ENCODE data around the gene ASPHD1. TPM values are rescaled to one million over a fixed set of nuclear protein-coding genes. Genes with fewer than 3 reads are reported as not detected.
A peak's percentile ranks its signal among the peaks of the same experiment; 100 is the strongest.

ASPHD1 gene
- total RNA-seq, 4 donors from 2014 or later: 0.40 to 1.2 (median 1.1) TPM; not detected in 1

- intact Hi-C loops (cut with DNase I; ENCODE audit: low total_unique reads): no loop called here
Observed at GRCh38 chr16:29862383-29862883, 37.9 kb upstream of the ASPHD1 start.

GRCh38 chr16:29862884-29863668, 37.2 kb upstream of the ASPHD1 start, which contains the start of gene CDIPT:
TSS of gene CDIPT (minus strand) at chr16:29863226. CDS start at chr16:29862857, 369 bp downstream.
- Histone ChIP-seq H3K4me1 (peaks cover 10 to 24% (median 18%) of the 10 kb centered on the region in 4 donors), H3K27ac (peak within 1 kb of the TSS; percentile 89 to 96 (median 94)), H3K4me3 (peak within 1 kb of the TSS; percentile 90 to 95 (median 91)), H3K36me3 (peaks cover 0 to 24% (median 10%) of the 10 kb centered on the region in 4 donors), H3K9me3 (no peaks in the 10 kb centered on the region), H3K27me3 (no peaks in the 10 kb centered on the region)
- in situ Hi-C loops (cut with MboI; ENCODE audit: low pct_ligation_motif_present in 1 of 4, low pct_unique_long_range_greater_than_20kb in 1 of 4, low sequenced_read_pairs in 3 of 4): loop anchor here in 2 of 4 donors (25.0 kb wide), 1 partner anchor 149 kb away; the partner anchor contains the start of genes C16orf92 (in 2 of the 2) and DOC2A (in 2 of the 2)
- 0 to 2% methylated on average over 8 to 57 of the region's 57 CpGs for WGBS, 2 donors (ENCODE audit: low coverage in 1 of 2)
- intact Hi-C loops (cut with DNase I; ENCODE audit: low total_unique reads): no loop called here
- peak; percentile 95 for DNase-seq
- TF ChIP-seq EP300 (IDR thresholded peaks at IDR 0.05; ENCODE audit: low read depth): no peak
- peak; percentile 52 for TF ChIP-seq POLR2A (IDR thresholded peaks at IDR 0.05)
- peak; percentile 42 to 92 (median 47) for TF ChIP-seq CTCF (IDR thresholded peaks at IDR 0.05)
- TF ChIP-seq POLR2AphosphoS5 (IDR thresholded peaks at IDR 0.05): peak; percentile 11 to 82 (median 53)

More at GRCh38 chr16:29862383-29862883, 37.9 kb upstream of the ASPHD1 start:
- 1% methylated on average over 13 to 27 of the region's 27 CpGs for WGBS, 2 donors (ENCODE audit: low coverage in 1 of 2)
- Histone ChIP-seq H3K4me1 (peaks cover 10 to 24% (median 18%) of the 10 kb centered on the region in 4 donors), H3K36me3 (peaks cover 0 to 24% (median 10%) of the 10 kb centered on the region in 4 donors), H3K27me3 (no peaks in the 10 kb centered on the region), H3K27ac (peak overlapping the region; percentile 89 to 96 (median 94)), H3K9me3 (no peaks in the 10 kb centered on the region), H3K4me3 (peak overlapping the region; percentile 90 to 95 (median 91))
- peak; percentile 41 for DNase-seq
- TF ChIP-seq CTCF (IDR thresholded peaks at IDR 0.05) (peak in 2 of 5 experiments; percentile 7 to 16), EP300 (IDR thresholded peaks at IDR 0.05; ENCODE audit: low read depth) (no peak)
- in situ Hi-C loops (cut with MboI; ENCODE audit: low pct_ligation_motif_present in 1 of 4, low pct_unique_long_range_greater_than_20kb in 1 of 4, low sequenced_read_pairs in 3 of 4): loop anchor here in 2 of 4 donors (25.0 kb wide), 1 partner anchor 150 kb away; the partner anchor contains the start of genes C16orf92 (in 2 of the 2) and DOC2A (in 2 of the 2)

- in situ Hi-C loops (cut with MboI; ENCODE audit: low pct_ligation_motif_present in 1 of 4, low pct_unique_long_range_greater_than_20kb in 1 of 4, low sequenced_read_pairs in 3 of 4) (loop anchor here in 2 of 4 donors (25.0 kb wide), 1 partner anchor 149 kb away; the partner anchor contains the start of genes C16orf92 (in 2 of the 2) and DOC2A (in 2 of the 2)), intact Hi-C loops (cut with DNase I; ENCODE audit: low total_unique reads) (no loop called here)
- Histone ChIP-seq H3K27ac (peak overlapping the region; percentile 89 to 96 (median 94)), H3K36me3 (peaks cover 0 to 21% (median 8%) of the 10 kb centered on the region in 4 donors), H3K4me3 (peak overlapping the region in 1 of 4 donors; percentile 90), H3K9me3 (no peaks in the 10 kb centered on the region), H3K4me1 (peaks cover 10 to 24% (median 18%) of the 10 kb centered on the region in 4 donors), H3K27me3 (no peaks in the 10 kb centered on the region)
- WGBS, 2 donors (ENCODE audit: low coverage in 1 of 2): 34 to 40% methylated on average over 1 to 16 of the region's 16 CpGs
- no peak for TF ChIP-seq EP300 (IDR thresholded peaks at IDR 0.05; ENCODE audit: low read depth)
- no peak for TF ChIP-seq POLR2A (IDR thresholded peaks at IDR 0.05)
- no peak for TF ChIP-seq CTCF (IDR thresholded peaks at IDR 0.05)
- no peak for TF ChIP-seq POLR2AphosphoS5 (IDR thresholded peaks at IDR 0.05)
- no peak for DNase-seq
Observed at GRCh38 chr16:29863669-29863984, 36.7 kb upstream of the ASPHD1 start.

- 79 to 100% methylated on average over 1 to 9 of the region's 9 CpGs for whole genome bisulfite sequencing, 2 donors (ENCODE audit: low coverage in 1 of 2)
- Histone ChIP-seq H3K27me3 (no peaks in the 10 kb centered on the region), H3K36me3 (peaks cover 0 to 15% (median 6%) of the 10 kb centered on the region in 4 donors), H3K4me1 (peaks cover 10 to 24% (median 18%) of the 10 kb centered on the region in 4 donors), H3K9me3 (no peaks in the 10 kb centered on the region), H3K4me3 (no peak overlapping the region), H3K27ac (no peak overlapping the region)
- intact Hi-C loops (cut with DNase I; ENCODE audit: low total_unique reads): no loop called here
- TF ChIP-seq POLR2A (IDR thresholded peaks at IDR 0.05) (no peak), POLR2AphosphoS5 (IDR thresholded peaks at IDR 0.05) (no peak), EP300 (IDR thresholded peaks at IDR 0.05; ENCODE audit: low read depth) (no peak), CTCF (IDR thresholded peaks at IDR 0.05) (no peak)
- in situ Hi-C loops (cut with MboI; ENCODE audit: low pct_ligation_motif_present in 1 of 4, low pct_unique_long_range_greater_than_20kb in 1 of 4, low sequenced_read_pairs in 3 of 4): loop anchor here in 2 of 4 donors (25.0 kb wide), 1 partner anchor 148 kb away; the partner anchor contains the start of genes C16orf92 (in 2 of the 2) and DOC2A (in 2 of the 2)
- no peak for DNase-seq
Observed at GRCh38 chr16:29864205-29864604, 36.1 kb upstream of the ASPHD1 start.

All from transverse colon (tissue), 4 donors.